ENCODE data around the gene KNSTRN.

- no peak for TF ChIP-seq POLR2A (IDR thresholded peaks at IDR 0.05)
- no peak for TF ChIP-seq EP300 (IDR thresholded peaks at IDR 0.05)
- TF ChIP-seq CTCF (IDR thresholded peaks at IDR 0.05) = no peak
- no peak for TF ChIP-seq POLR2AphosphoS5 (IDR thresholded peaks at IDR 0.05)
These were observed 33.4 kb upstream of the KNSTRN start for GRCh38 chr15:40349163-40349562.

Measured in stomach (tissue), 4 donors.